ENCODE results near the gene ZNF563. TPM values are rescaled to one million over a fixed set of nuclear protein-coding genes. Genes with fewer than 3 reads are reported as not detected.
"Not testable (repeated sequence)": the region's sequence is repeated elsewhere in the genome, so short reads cannot be mapped to it uniquely, and the experiment has no call there.

ZNF563 gene
- polyA plus RNA-seq (ENCODE audit: insufficient read length): 3.9 TPM
- long read RNA-seq, donor 1, partial matches to known transcripts: 0 of 1 reads
- long read RNA-seq, donor 1, other reads (novel, unspliced or antisense): 0 of 1 reads
- long read RNA-seq, donor 2: 0 reads
- long read RNA-seq, donor 3, partial matches to known transcripts: 0 of 1 reads
- long read RNA-seq, donor 3, other reads (novel, unspliced or antisense): 0 of 1 reads
- long read RNA-seq, donor 4: 0 reads
- long read RNA-seq, donor 5, partial matches to known transcripts: 0 of 2 reads
- long read RNA-seq, donor 5, other reads (novel, unspliced or antisense): 0 of 2 reads
- long read RNA-seq, donor 6, partial matches to known transcripts: 0 of 2 reads
- long read RNA-seq, donor 6, other reads (novel, unspliced or antisense): 0 of 2 reads
- long read RNA-seq, donor 7, partial matches to known transcripts: 0 of 3 reads
- long read RNA-seq, donor 7, other reads (novel, unspliced or antisense): 0 of 3 reads
- long read RNA-seq, donor 8: 0 reads

- DNase-seq: peak; percentile 96
Measured at GRCh38 chr19:12333162-12334159, at the start of gene ZNF563. TSS of gene ZNF563 (minus strand) at chr19:12333633. CDS start at chr19:12333482, 151 bp downstream.

DNA sequence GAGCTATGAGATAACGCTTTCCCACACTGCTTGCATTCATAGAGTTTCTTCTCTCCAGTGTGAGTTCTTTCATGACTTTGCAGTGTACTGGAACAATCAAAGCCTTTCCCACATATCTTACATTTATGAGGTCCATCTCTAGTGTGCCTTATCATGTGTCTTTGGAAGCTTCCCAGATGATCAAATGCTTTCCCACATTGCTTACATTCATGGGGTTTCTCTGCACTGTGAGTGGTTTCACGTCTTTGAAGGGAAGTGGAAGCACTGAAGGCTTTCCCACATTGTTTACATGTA lies 47.0 kb upstream of the ZNF563 start:
- no peak for DNase-seq

GRCh38 chr19:12379732-12380443 lies 46.5 kb upstream of the ZNF563 start:
- DNase-seq: no peak

DNA sequence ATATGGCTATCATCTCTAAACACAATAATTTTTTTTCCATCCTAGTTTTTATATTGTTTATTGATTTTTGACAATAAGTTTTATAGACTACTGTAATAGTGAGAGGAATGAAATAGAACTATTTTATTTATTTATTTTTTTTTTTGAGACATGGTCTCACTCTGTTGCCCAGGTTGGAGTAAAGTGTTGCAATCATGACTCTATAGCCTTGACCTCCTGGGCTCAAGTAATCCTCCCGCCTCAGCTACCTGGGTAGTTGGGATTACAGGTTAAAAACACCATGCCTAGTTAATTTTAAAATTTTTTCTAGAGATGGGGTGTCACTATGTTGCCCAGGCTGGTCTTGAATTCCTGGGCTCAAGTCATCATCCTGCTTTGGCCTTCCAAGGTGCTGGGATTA lies 40.6 kb upstream of the ZNF563 start:
- DNase-seq: no peak

DNA sequence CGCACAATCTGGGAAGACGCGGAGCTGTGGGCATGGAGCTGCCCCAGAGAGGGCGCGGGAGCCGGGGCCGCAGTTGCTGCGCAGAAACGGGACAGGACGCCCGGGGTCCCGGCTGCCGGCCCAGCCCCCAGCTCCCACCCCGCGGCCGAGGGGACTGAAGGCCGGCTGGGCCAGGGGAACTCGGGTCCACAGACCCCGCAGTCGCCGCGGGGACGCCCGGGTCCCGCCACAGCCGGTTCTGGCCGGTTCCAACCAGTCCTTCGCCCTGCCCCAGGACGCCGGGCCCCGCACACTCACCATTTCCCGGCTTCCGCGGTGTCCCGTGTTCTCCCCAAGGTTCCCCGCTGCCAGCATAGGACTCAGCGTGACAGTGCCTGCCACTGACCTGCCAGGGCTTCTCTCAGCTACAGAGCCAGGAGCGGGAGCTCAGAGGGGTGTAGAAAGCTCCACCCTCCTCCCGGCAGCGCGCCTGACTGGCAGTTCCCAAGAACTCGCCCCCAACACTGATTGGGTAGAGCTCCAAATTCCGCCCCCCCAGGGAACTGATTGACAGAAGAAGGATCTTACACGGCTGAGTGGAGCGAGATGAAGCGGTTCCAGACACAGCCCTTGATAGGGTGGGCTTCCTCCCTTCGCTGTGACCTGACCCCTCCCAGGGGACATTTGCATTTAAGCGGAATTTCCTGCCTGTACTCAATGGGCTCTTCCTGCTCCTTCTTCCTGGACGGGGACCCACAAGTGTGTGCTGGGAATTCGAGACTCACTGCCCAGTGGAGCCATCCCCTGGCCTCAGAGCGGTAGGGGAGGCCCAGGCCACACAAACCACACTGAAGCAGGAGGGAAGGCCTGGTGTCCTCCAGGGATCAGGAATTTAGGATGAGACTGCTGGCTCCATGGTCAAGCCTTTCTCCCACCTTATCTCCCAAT lies 32.1 kb upstream of the ZNF563 start, which contains the start of gene ZNF442:
TSS of gene ZNF442 (minus strand) at position 448 of the 927 bp plus-strand sequence. CDS start 2,052 bp downstream, outside the sequence.
- DNase-seq: peak; percentile 98

- DNase-seq: peak; percentile 25
Measured at GRCh38 chr19:12364391-12365235, 31.2 kb upstream of the ZNF563 start.

GRCh38 chr19:12362236-12362635 lies 28.8 kb upstream of the ZNF563 start:
- not testable (repeated sequence) for DNase-seq

GRCh38 chr19:12353375-12353774 lies 19.9 kb upstream of the ZNF563 start:
- no peak for DNase-seq

- DNase-seq: no peak
Measured at GRCh38 chr19:12350890-12351197, 17.4 kb upstream of the ZNF563 start.

GRCh38 chr19:12350185-12350889 lies 16.9 kb upstream of the ZNF563 start:
- no peak for DNase-seq

DNA sequence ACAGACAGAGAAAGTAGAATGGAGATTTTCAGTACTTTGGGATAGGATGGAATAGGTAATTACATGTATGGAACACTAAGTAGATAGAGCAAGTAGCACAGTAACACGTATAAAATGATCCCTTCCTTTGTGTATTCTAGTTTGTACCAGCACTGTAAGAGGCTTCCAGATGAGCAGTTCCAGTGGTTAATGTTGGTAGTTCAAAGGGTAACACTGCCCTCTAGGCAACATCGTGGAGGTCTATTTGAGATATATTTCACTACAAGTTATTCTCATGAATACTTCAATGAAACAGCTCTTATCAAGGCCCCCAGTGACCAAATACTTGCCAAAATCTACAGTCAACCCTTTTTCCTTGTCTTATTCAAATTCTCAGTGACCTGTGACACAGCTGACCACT lies 13.5 kb upstream of the ZNF563 start:
- DNase-seq: no peak

DNA sequence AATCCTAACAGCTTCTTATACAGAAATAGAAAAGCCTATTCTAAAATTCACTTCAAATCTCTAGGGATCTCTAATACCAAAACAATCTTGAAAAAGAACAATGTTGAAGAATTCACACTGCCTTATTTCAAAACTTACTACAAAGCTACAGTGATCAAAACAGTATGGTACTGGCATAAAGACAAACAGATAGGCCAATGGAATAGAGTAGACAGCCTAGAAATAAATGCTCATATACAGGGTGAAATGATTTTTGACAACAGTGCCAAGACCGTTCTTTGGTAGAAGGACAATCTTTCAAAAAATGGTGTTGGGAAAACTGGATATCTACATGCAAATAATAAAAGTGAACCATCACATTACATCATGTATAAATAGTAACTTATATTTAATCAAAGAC lies 11.8 kb upstream of the ZNF563 start:
- DNase-seq: no peak

- peak; percentile 14 for DNase-seq
Measured at GRCh38 chr19:12331211-12331941, 2.1 kb downstream of the ZNF563 start.

DNA sequence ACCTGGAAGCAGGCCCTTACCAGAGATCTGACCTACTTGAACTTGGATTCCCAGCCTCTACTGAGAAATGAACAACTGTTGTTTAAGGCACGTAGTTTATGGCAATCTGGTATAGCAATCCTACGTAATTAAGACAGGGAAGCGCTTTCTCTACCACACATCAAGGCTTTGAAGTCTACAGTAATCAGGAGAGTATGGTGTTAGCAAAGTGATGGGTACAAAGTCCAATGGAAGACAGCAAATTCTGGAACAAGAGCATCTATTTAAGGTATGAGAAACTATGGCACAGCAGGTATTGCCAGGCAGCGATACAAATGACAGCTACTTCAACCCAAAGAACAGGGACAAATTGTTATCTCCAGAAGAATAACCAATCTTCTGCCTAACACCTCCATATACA lies 3.1 kb downstream of the ZNF563 start:
- no peak for DNase-seq

- no peak for DNase-seq
Measured at GRCh38 chr19:12325690-12326089, 7.7 kb downstream of the ZNF563 start.

- DNase-seq: no peak
Measured at GRCh38 chr19:12318782-12319413, 14.5 kb downstream of the ZNF563 start.

DNA sequence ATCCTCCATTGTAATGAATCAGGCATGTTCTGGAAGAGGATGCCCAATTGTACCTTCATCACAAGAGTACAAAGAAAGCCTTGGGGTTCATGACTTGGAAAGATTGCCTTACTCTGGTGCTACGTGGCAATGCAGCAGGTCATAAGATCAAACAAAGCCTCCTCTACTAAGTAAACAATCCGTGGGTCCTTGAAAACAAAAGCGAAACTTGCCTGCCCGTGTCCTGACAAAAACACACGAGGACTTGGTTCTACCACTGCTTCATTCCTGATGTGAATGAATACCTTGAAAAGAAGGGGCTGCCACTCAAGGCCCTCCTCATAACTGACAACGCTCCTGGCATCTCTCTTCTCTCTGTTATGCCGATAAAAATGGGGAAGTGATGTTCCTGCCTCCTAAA lies 18.9 kb downstream of the ZNF563 start:
- DNase-seq: no peak

GRCh38 chr19:12308891-12309290 lies 24.5 kb downstream of the ZNF563 start:
- not testable (repeated sequence) for DNase-seq

Data from left kidney (tissue), 8 donors.